Heart left ventricle (tissue), 16 donors: ENCODE measurements around the gene MLPH. TPM values are rescaled to one million over a fixed set of nuclear protein-coding genes. Genes with fewer than 3 reads are reported as not detected.
A peak's percentile ranks its signal among the peaks of the same experiment; 100 is the strongest.

Experiments used
- ATAC-seq, 4 donors: fragments of 200-7000 bp; cut with Tn5 transposase; one replicate each; pipeline ENCODE4 v1.9.1; 2020 to 2022; ENCODE audit warnings: moderate library complexity in 4 of 4, mild to moderate bottlenecking in 3 of 4, moderate number of reproducible peaks in 1 of 4
- DNase-seq, 5 donors: peaks; one replicate each; pipeline ENCODE4 v3.0.0-alpha.2; 2020
- H3K27ac ChIP-seq, 12 donors: fragments of 200-600 bp; sonication (generic) in 4 of 12; one replicate each; pipeline versions ENCODE4 v1.5.0 to v1.8.0; 2016 to 2022; ENCODE audit warnings: mild to moderate bottlenecking in 2 of 12
- H3K27me3 ChIP-seq, 9 donors: fragments of 200-600 bp; sonication (generic) in 2 of 9; one replicate each; pipeline versions ENCODE4 v1.5.1 to v1.8.0; 2016 to 2022; ENCODE audit warnings: mild to moderate bottlenecking in 3 of 9
- H3K36me3 ChIP-seq, 9 donors: fragments of 200-600 bp; sonication (generic) in 2 of 9; one replicate each; pipeline versions ENCODE4 v1.5.0 to v1.8.0; 2018 to 2022; ENCODE audit warnings: mild to moderate bottlenecking in 2 of 9
- H3K4me1 ChIP-seq, 12 donors: fragments of 200-600 bp; sonication (generic) in 4 of 12; one replicate each; pipeline versions ENCODE4 v1.5.0 to v1.8.0; 2016 to 2022; ENCODE audit warnings: mild to moderate bottlenecking in 3 of 12
- H3K4me3 ChIP-seq, 12 donors: fragments of 200-600 bp; sonication (generic) in 4 of 12; one replicate each; pipeline versions ENCODE4 v1.5.0 to v1.8.0; 2017 to 2022; ENCODE audit warnings: mild to moderate bottlenecking in 9 of 12, moderate library complexity in 4 of 12
- H3K9me3 ChIP-seq, 12 donors: fragments of 200-600 bp; sonication (generic) in 4 of 12; one replicate each; pipeline versions ENCODE4 v1.5.0 to v1.8.0; 2016 to 2022; ENCODE audit warnings: mild to moderate bottlenecking in 1 of 12
- POLR2A ChIP-seq, 2 donors: fragments of 450-650 bp; IDR thresholded peaks; one replicate each; pipeline ENCODE4 v1.6.1; 2017; ENCODE audit warnings: antibody characterized with exemption in 2 of 2, mild to moderate bottlenecking in 2 of 2, moderate library complexity in 2 of 2
- WGBS, 4 donors: extraction: QIAGEN DNeasy Blood & Tissue Kit in 2 of 4; methylation state at CpG; one replicate each; pipeline versions ENCODE4 v1.1.5 to v1.1.7; 2013 to 2018; 5-methylcytosine and 5-hydroxymethylcytosine counted together
- intact Hi-C, 10 donors: fragments of 100-400 bp; cut with DNase I; formaldehyde crosslinking; loops; one replicate each; pipeline versions ENCODE4 v1.11.1 to v1.14.2; 2022
- polyA plus RNA-seq, 2 donors: library from polyadenylated mRNA; stranded (reverse); fragments of 200-250 nt; gene quantifications; one replicate each; pipeline ENCODE4 v1.2.3, GENCODE V29; 2013
- total RNA-seq, 9 donors: library from RNA; depleted of rRNA in 2 of 9; stranded (reverse); fragments of >200 nt in 2 of 9; fragmentation: NEBNext Ultra II Directional in 3 of 9; extraction: Animal tissue kit (Norgen Biotek cat#: 25700) in 3 of 9; gene quantifications; one replicate each; pipeline versions ENCODE4 v1.1.0 to v1.2.4, GENCODE V29; 2016 to 2023
- TF ChIP-seq, protein P1 (sequence below), 12 donors: fragments of 200-600 bp; sonication (generic) in 4 of 12; IDR thresholded peaks; one replicate each; pipeline versions ENCODE4 v1.5.0 to v1.8.0; 2018 to 2022; ENCODE audit warnings: antibody characterized with exemption in 12 of 12, mild to moderate bottlenecking in 5 of 12
- donor health status: ischemic (EF 13 %, LVEDD 7.1; RV severe dilation, severe dysfunction).
- donor health status: healthy with polysubstance abuse.
- donor health status: DM: no; HTN: yes; CAD: no.
- donor health status: DM: no; HTN: no; CAD: no.
- donor health status: ischemic (EF 25% LVEDD 6.9; RV normal size, moderate dysfunction).
- donor health status: ischemic (EF 25% LVEDD 5.7; RV mildly dilated, moderate dysfunction).
- donor health status: healthy.
- donor health status: DM: yes; HTN: yes; CAD: no.
- donor health status: ischemic (EF 35%, LVEDD 5.7; RV mildly dilated, moderate dysfunction).
- donor health status: nonischemic (EF 11% LVEDD 7.7; RV severe dilation, severe dysfunction).
- donor health status: DM: yes; HTN: yes; CAD: no.
- donor health status: PGD.
- donor health status: ischemic (EF 29% LVEDD 5.4; RV normal size, mild dysfunction).
- donor health status: nonischemic (EF 23%, LVEDD 6.1; RV moderate dilation, normal function).

MLPH gene
- total and polyA plus RNA-seq, 11 donors = 18.3 to 60.3 (median 30.7) TPM

DNA sequence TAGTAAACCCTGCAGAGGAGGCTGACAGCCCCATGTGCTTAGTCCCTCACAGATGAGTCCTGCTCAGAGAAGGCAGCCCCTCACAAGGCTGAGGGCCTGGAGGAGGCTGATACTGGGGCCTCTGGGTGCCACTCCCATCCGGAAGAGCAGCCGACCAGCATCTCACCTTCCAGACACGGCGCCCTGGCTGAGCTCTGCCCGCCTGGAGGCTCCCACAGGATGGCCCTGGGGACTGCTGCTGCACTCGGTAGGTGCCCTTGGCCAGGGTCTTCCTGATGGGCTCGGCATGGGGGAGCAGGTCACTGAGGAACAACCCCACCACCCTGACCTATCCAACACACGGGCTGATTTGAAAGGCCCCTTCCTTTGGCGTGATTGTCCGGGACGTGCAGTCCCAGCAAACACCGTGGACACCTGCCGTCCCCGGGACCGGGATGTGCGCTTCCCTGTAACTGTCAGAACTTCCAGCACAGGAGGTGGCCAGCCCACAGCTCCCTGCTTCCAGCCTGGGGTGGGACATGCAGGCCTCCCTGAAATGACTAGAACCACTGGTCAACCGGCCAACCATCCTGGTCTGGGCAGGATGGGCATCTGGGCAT is 38.6 kb downstream of the MLPH start:
- intact Hi-C loops = no loop called here
- ATAC-seq (peak in 2 of 4 donors; percentile 17 to 38), DNase-seq (peak in 1 of 5 donors; percentile 18)
- Histone ChIP-seq H3K27me3 (no peaks in the 10 kb centered on the region), H3K4me1 (no peaks in the 10 kb centered on the region), H3K36me3 (peaks cover 0 to 23% (median 14%) of the 10 kb centered on the region in 9 donors), H3K9me3 (no peaks in the 10 kb centered on the region), H3K4me3 (no peak overlapping the region), H3K27ac (no peak overlapping the region)
- no peak for TF ChIP-seq POLR2A (IDR thresholded peaks at IDR 0.05)
- TF ChIP-seq, protein P1, sequence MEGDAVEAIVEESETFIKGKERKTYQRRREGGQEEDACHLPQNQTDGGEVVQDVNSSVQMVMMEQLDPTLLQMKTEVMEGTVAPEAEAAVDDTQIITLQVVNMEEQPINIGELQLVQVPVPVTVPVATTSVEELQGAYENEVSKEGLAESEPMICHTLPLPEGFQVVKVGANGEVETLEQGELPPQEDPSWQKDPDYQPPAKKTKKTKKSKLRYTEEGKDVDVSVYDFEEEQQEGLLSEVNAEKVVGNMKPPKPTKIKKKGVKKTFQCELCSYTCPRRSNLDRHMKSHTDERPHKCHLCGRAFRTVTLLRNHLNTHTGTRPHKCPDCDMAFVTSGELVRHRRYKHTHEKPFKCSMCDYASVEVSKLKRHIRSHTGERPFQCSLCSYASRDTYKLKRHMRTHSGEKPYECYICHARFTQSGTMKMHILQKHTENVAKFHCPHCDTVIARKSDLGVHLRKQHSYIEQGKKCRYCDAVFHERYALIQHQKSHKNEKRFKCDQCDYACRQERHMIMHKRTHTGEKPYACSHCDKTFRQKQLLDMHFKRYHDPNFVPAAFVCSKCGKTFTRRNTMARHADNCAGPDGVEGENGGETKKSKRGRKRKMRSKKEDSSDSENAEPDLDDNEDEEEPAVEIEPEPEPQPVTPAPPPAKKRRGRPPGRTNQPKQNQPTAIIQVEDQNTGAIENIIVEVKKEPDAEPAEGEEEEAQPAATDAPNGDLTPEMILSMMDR (IDR thresholded peaks at IDR 0.05) = no peak
- 94 to 98% (median 94%) methylated on average over 11 to 17 of the region's 17 CpGs for WGBS, 4 donors

DNA sequence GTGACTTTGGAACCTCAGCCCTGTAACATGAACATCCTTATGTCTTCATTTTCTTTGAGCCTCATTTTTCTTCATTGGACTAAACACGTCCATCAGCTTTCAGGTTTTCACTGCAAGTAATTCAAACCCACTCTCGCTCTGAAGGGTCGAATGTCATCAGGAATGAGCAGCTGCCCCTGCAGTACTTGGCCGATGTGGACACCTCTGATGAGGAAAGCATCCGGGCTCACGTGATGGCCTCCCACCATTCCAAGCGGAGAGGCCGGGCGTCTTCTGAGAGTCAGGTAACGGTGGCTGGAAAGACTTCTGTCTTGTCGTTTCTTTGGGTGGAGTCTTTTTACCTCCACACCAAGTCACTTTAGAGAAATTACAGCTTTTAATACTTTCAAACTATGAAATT is 40.2 kb downstream of the MLPH start:
- Histone ChIP-seq H3K4me1 (no peaks in the 10 kb centered on the region), H3K9me3 (no peaks in the 10 kb centered on the region), H3K36me3 (peaks cover 0 to 23% (median 17%) of the 10 kb centered on the region in 9 donors), H3K4me3 (no peak overlapping the region), H3K27me3 (no peaks in the 10 kb centered on the region), H3K27ac (no peak overlapping the region)
- ATAC-seq (no peak), DNase-seq (peak in 1 of 5 donors; percentile 9)
- intact Hi-C loops = no loop called here
- no peak for TF ChIP-seq POLR2A (IDR thresholded peaks at IDR 0.05)
- TF ChIP-seq, protein P1 (IDR thresholded peaks at IDR 0.05) = no peak
- 92 to 96% (median 93%) methylated on average over 11 of the region's 11 CpGs for WGBS, 4 donors

DNA sequence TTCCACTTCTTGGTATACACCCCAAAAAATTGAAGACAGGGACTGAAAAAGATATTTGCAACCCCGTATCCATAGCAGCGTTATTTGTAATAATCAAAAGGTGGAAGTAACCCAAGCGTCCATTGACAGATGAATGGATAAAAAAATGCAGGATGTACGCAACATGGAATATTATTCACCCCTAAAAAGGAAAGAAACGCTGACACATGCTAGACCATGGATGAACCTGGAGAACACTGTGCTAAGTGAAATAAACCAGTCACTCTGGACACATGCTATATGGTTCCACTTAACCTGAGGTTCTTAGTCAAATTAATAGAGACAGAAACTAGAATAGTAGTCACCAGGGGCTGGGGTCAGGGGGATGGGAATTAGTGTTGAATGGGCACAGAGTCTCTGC is 40.7 kb downstream of the MLPH start:
- Histone ChIP-seq H3K27ac (no peak overlapping the region), H3K27me3 (no peaks in the 10 kb centered on the region), H3K9me3 (no peaks in the 10 kb centered on the region), H3K4me1 (no peaks in the 10 kb centered on the region), H3K36me3 (peaks cover 0 to 23% (median 18%) of the 10 kb centered on the region in 9 donors), H3K4me3 (no peak overlapping the region)
- DNase-seq = no peak
- ATAC-seq = no peak
- no peak for TF ChIP-seq POLR2A (IDR thresholded peaks at IDR 0.05)
- TF ChIP-seq, protein P1 (IDR thresholded peaks at IDR 0.05) = no peak
- 92 to 96% (median 95%) methylated on average over 5 of the region's 5 CpGs for WGBS, 4 donors
- intact Hi-C loops = no loop called here

DNA sequence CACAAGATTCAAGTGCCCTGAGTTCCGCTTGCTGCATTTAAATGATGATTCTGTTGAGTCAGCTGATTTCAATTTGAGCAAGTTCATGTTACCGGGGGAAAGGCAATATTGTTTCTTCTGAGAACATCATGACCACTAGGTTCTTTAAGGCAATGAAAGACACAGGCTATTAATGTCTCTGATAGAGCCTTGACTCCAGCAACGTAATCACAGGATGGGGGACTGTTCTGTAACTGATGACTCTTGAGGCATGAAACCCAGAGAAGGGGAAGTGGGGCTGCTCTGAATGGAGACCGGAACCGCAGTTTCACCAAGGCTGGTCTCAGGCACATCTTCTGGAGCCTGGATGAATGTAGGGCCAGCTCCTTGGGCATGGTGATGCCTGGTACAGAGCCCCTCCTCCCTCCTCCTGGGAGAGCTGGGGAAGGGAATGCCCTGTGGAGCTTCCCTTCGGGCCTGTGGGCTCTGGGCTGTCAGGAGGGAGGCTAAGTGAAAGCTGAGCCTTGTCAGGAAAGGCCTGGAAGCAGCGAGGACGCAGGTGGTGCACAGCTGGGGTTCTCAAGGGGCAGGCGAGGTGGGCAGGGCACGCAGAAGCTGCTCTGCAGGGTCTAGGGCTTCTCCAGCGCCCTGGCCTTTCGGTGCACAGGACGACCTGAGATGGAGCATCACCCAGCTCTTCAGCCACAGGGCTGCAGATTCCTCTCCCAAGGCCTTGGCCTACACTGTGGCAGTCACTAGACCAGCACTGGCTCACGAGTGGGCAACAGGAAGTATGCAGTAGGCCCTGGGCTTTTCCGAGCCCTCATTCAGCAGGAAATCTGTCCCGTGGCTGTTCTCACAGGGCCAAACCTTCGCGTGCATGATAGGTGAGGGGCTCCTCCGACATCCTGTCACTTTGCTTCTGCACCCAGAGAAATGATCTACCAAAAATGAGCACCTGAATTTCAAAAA is 42.7 kb downstream of the MLPH start:
- WGBS, 4 donors = 87 to 89% (median 89%) methylated on average over 15 to 19 of the region's 19 CpGs
- no peak overlapping the region for H3K4me3 ChIP-seq
- H3K36me3 ChIP-seq = peaks cover 0 to 23% (median 19%) of the 10 kb centered on the region in 9 donors
- no peaks in the 10 kb centered on the region for H3K4me1 ChIP-seq
- ATAC-seq (no peak), DNase-seq (peak in 1 of 5 donors; percentile 23)
- intact Hi-C loops = no loop called here
- H3K27me3 ChIP-seq = no peaks in the 10 kb centered on the region
- TF ChIP-seq POLR2A (IDR thresholded peaks at IDR 0.05) = no peak
- TF ChIP-seq, protein P1 (IDR thresholded peaks at IDR 0.05) = no peak
- H3K9me3 ChIP-seq = no peaks in the 10 kb centered on the region
- H3K27ac ChIP-seq = no peak overlapping the region
